ENCODE data around the gene TMEM89.

DNA sequence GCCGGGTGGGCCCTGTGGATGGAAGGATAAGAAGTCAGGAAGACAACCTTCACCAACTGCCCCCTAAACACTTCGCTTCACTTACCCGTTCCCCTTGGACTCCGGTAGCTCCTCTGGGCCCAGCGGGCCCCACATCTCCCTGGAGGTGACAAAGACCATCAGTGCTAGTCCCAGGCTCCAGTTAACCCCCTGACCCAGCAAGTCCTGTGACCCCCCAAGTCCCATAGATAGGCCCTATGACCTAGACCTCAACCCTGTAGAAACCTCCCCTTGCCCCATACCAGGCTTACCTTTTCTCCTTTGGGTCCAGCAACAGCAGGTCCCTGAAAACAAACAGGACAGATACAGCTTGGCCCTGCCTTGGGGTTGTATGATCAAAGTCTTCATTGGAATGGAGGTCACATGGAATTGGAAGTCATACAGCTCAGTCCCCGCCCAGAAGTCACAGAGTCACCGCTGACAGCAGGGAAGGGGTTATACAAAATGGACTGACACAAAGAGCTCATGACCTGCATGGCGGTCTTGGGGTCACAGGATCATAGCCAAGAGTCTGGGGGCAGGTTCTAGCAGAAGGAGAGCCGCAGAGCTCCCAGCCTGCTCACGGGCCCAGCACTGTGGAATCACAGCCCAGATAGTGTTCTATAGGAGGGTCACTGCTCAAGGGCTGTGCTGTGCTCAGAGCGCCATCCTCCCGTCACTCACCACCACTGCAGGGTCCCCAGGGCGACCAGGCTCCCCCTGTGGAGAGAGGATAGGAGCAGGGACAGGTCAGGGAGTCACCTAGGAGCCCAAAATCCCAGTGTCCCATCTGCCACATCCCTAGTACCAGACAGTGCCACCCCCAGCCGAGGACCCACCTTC is 39.7 kb downstream of the TMEM89 start:
- TF ChIP-seq, protein P1, sequence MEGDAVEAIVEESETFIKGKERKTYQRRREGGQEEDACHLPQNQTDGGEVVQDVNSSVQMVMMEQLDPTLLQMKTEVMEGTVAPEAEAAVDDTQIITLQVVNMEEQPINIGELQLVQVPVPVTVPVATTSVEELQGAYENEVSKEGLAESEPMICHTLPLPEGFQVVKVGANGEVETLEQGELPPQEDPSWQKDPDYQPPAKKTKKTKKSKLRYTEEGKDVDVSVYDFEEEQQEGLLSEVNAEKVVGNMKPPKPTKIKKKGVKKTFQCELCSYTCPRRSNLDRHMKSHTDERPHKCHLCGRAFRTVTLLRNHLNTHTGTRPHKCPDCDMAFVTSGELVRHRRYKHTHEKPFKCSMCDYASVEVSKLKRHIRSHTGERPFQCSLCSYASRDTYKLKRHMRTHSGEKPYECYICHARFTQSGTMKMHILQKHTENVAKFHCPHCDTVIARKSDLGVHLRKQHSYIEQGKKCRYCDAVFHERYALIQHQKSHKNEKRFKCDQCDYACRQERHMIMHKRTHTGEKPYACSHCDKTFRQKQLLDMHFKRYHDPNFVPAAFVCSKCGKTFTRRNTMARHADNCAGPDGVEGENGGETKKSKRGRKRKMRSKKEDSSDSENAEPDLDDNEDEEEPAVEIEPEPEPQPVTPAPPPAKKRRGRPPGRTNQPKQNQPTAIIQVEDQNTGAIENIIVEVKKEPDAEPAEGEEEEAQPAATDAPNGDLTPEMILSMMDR (IDR thresholded peaks at IDR 0.05), result no peak
- no peak for TF ChIP-seq POLR2A (IDR thresholded peaks at IDR 0.05)
